GM18951 (cell line): ENCODE measurements around the gene RFT1.

Source experiments
- POLR2A ChIP-seq: IDR thresholded peaks from 4 replicates; pipeline ENCODE4 v1.6.1; 2011; ENCODE audit warnings: mild to moderate bottlenecking; ENCODE audit not compliant: insufficient read length, insufficient read depth; ENCODE audit errors: extremely low read depth
- in situ Hi-C: fragments of 300-500 bp; cut with MboI; formaldehyde crosslinking; loops from one replicate; pipeline ENCODE4 v1.12.0; 2022; ENCODE audit warnings: low sequenced_read_pairs, mixed read lengths, inconsistent platforms; ENCODE audit not compliant: unreplicated experiment

The RFT1 gene

GRCh38 chr3:53077476-53078220 lies 52.6 kb downstream of the RFT1 start:
- TF ChIP-seq POLR2A: no peak
- in situ Hi-C loops: no loop called here

- no peak for TF ChIP-seq POLR2A
- in situ Hi-C loops: no loop called here
These were observed 54.5 kb downstream of the RFT1 start for GRCh38 chr3:53075743-53076140.

GRCh38 chr3:53074761-53075742 lies 55.2 kb downstream of the RFT1 start:
- no peak for TF ChIP-seq POLR2A
- in situ Hi-C loops: loop anchor here (25.0 kb wide), 1 partner anchor 338 kb away; no protein-coding TSS in a partner anchor

- in situ Hi-C loops: loop anchor here (25.0 kb wide), 1 partner anchor 337 kb away; no protein-coding TSS in a partner anchor
- TF ChIP-seq POLR2A: no peak
These were observed 55.9 kb downstream of the RFT1 start for GRCh38 chr3:53074366-53074696.

GRCh38 chr3:53073553-53074365 lies 56.5 kb downstream of the RFT1 start:
- TF ChIP-seq POLR2A: no peak
- in situ Hi-C loops: loop anchor here (25.0 kb wide), 1 partner anchor 336 kb away; no protein-coding TSS in a partner anchor

- in situ Hi-C loops: loop anchor here (25.0 kb wide), 1 partner anchor 336 kb away; no protein-coding TSS in a partner anchor
These were observed 57.3 kb downstream of the RFT1 start for GRCh38 chr3:53072653-53073552.

GRCh38 chr3:53071882-53072431 lies 58.3 kb downstream of the RFT1 start:
- TF ChIP-seq POLR2A: no peak
- in situ Hi-C loops: loop anchor here (25.0 kb wide), 1 partner anchor 335 kb away; no protein-coding TSS in a partner anchor

More at GRCh38 chr3:53072653-53073552, 57.3 kb downstream of the RFT1 start:
- peak; percentile 38 for TF ChIP-seq POLR2A

- TF ChIP-seq POLR2A: no peak
- in situ Hi-C loops: loop anchor here (5.0 to 25.0 kb wide), 2 partner anchors 217 to 332 kb away; no protein-coding TSS in a partner anchor
These were observed 60.7 kb downstream of the RFT1 start for GRCh38 chr3:53069422-53070068.

- in situ Hi-C loops: loop anchor here (5.0 to 25.0 kb wide), 2 partner anchors 216 to 331 kb away; no protein-coding TSS in a partner anchor
- TF ChIP-seq POLR2A: no peak
These were observed 62.1 kb downstream of the RFT1 start for GRCh38 chr3:53068176-53068575.

GRCh38 chr3:53067567-53067966 lies 62.7 kb downstream of the RFT1 start:
- in situ Hi-C loops: loop anchor here (5.0 to 25.0 kb wide), 2 partner anchors 215 to 330 kb away; no protein-coding TSS in a partner anchor
- TF ChIP-seq POLR2A: no peak
